ENCODE data around the gene SLC35B2.

- TF ChIP-seq JUND (IDR thresholded peaks at IDR 0.05), result no peak
- TF ChIP-seq CTCF (IDR thresholded peaks at IDR 0.05), result peak; percentile 76
These were observed 47.2 kb upstream of the SLC35B2 start for GRCh38 chr6:44304282-44305199.
